Upper lobe of right lung (tissue), 1 donor: ENCODE results near the gene ACOT7. TPM values are rescaled to one million over a fixed set of nuclear protein-coding genes. Genes with fewer than 3 reads are reported as not detected.
"Not testable (repeated sequence)": the region's sequence is repeated elsewhere in the genome, so short reads cannot be mapped to it uniquely, and the experiment has no call there.

Source experiments
- ATAC-seq: fragments of 200-7000 bp; cut with Tn5 transposase; one replicate; pipeline ENCODE4 v1.9.1; 2020; ENCODE audit warnings: mild to moderate bottlenecking, moderate library complexity
- DNase-seq: peaks from one replicate; pipeline ENCODE4 v3.0.0-alpha.2; 2020
- H3K27ac ChIP-seq: fragments of 200-600 bp; one replicate; pipeline ENCODE4 v1.8.0; 2022
- H3K27me3 ChIP-seq: fragments of 200-600 bp; one replicate; pipeline ENCODE4 v1.8.0; 2022; ENCODE audit warnings: mild to moderate bottlenecking
- H3K36me3 ChIP-seq: fragments of 200-600 bp; one replicate; pipeline ENCODE4 v1.8.0; 2022
- H3K4me1 ChIP-seq: fragments of 200-600 bp; one replicate; pipeline ENCODE4 v1.8.0; 2022
- H3K4me3 ChIP-seq: fragments of 200-600 bp; one replicate; pipeline ENCODE4 v1.8.0; 2022; ENCODE audit warnings: mild to moderate bottlenecking
- H3K9me3 ChIP-seq: fragments of 200-600 bp; one replicate; pipeline ENCODE4 v1.8.0; 2022
- CTCF ChIP-seq: fragments of 200-600 bp; IDR thresholded peaks from one replicate; pipeline ENCODE4 v1.8.0; 2022; ENCODE audit warnings: antibody characterized with exemption
- intact Hi-C: fragments of 100-400 bp; cut with DNase I; formaldehyde crosslinking; loops from one replicate; pipeline ENCODE4 v1.11.0; 2022
- long read RNA-seq: library from polyadenylated mRNA; unstranded; transcript quantifications from one replicate; pipeline ENCODE4 v2.0.0, GENCODE V29; 2021
- total RNA-seq: library from RNA; stranded (reverse); fragmentation: NEBNext Ultra II Directional; extraction: Animal tissue kit (Norgen Biotek cat#: 25700); gene quantifications from one replicate; pipeline ENCODE4 v1.2.1, GENCODE V29; 2021
- donor health status: DM: no; HTN: yes; CAD: no; lungs with severe emphysema.

ACOT7 gene
- 22.8 TPM for total RNA-seq
- long read RNA-seq, transcript ACOT7-202 (9 exons, 1,813 nt), result minor isoform, 13 of 48 reads
- long read RNA-seq, transcript ACOT7-210 (9 exons, 1,403 nt), result major isoform, 26 of 48 reads
- long read RNA-seq, partial matches to known transcripts, result 5 of 48 reads
- long read RNA-seq, other reads (novel, unspliced or antisense), result 2 of 48 reads

- Histone ChIP-seq H3K27me3 (no peaks in the 10 kb centered on the region), H3K36me3 (no peaks in the 10 kb centered on the region), H3K4me1 (peaks cover 13% of the 10 kb centered on the region), H3K27ac (peak within 1 kb of the TSS; percentile 98), H3K4me3 (peak within 1 kb of the TSS; percentile 65), H3K9me3 (no peaks in the 10 kb centered on the region)
- peak; percentile 7 for TF ChIP-seq CTCF
- peak; percentile 98 for ATAC-seq
- peak; percentile 95 for DNase-seq
- intact Hi-C loops, result no loop called here
Measured at GRCh38 chr1:6393400-6394187, at the start of gene ACOT7. TSS of gene ACOT7 (minus strand) at chr1:6393767. CDS start at chr1:6393399, 368 bp downstream.

- no peaks in the 10 kb centered on the region for H3K4me1 ChIP-seq
- H3K27ac ChIP-seq, result no peak overlapping the region
- ATAC-seq (no peak), DNase-seq (no peak)
- H3K27me3 ChIP-seq, result peaks cover 40% of the 10 kb centered on the region
- TF ChIP-seq CTCF, result no peak
- no peaks in the 10 kb centered on the region for H3K9me3 ChIP-seq
- no peak overlapping the region for H3K4me3 ChIP-seq
- H3K36me3 ChIP-seq, result no peaks in the 10 kb centered on the region
- intact Hi-C loops, result no loop called here
Measured at GRCh38 chr1:6441586-6441985, 48.0 kb upstream of the ACOT7 start.

- peak; percentile 89 for DNase-seq
- ATAC-seq, result peak; percentile 79
- peak; percentile 25 for TF ChIP-seq CTCF
- intact Hi-C loops, result no loop called here
- Histone ChIP-seq H3K27ac (no peak overlapping the region), H3K27me3 (peaks cover 31% of the 10 kb centered on the region), H3K4me3 (no peak overlapping the region), H3K36me3 (no peaks in the 10 kb centered on the region), H3K9me3 (no peaks in the 10 kb centered on the region), H3K4me1 (no peaks in the 10 kb centered on the region)
Measured at GRCh38 chr1:6440198-6441126, 46.9 kb upstream of the ACOT7 start.

GRCh38 chr1:6438047-6438525 is 44.5 kb upstream of the ACOT7 start:
- DNase-seq (no peak), ATAC-seq (peak; percentile 76)
- Histone ChIP-seq H3K27ac (no peak overlapping the region), H3K9me3 (no peaks in the 10 kb centered on the region), H3K27me3 (peaks cover 31% of the 10 kb centered on the region), H3K36me3 (no peaks in the 10 kb centered on the region), H3K4me3 (no peak overlapping the region), H3K4me1 (no peaks in the 10 kb centered on the region)
- intact Hi-C loops, result no loop called here
- TF ChIP-seq CTCF, result peak; percentile 97

- H3K27ac ChIP-seq, intact Hi-C loops, H3K4me3 ChIP-seq, H3K4me1 ChIP-seq, DNase-seq, H3K36me3 ChIP-seq, H3K9me3 ChIP-seq, ATAC-seq: not testable (repeated sequence)
- H3K27me3 ChIP-seq, result peaks cover 31% of the 10 kb centered on the region
- peak; percentile 14 for TF ChIP-seq CTCF
Measured at GRCh38 chr1:6437012-6437700, 43.6 kb upstream of the ACOT7 start.

- H3K4me3 ChIP-seq, H3K4me1 ChIP-seq, H3K27ac ChIP-seq, H3K9me3 ChIP-seq, intact Hi-C loops, DNase-seq, H3K36me3 ChIP-seq, ATAC-seq: not testable (repeated sequence)
- peaks cover 29% of the 10 kb centered on the region for H3K27me3 ChIP-seq
Measured at GRCh38 chr1:6436277-6436676, 42.7 kb upstream of the ACOT7 start.
